Measurements from ENCODE around the gene RPTN. TPM values are rescaled to one million over a fixed set of nuclear protein-coding genes. Genes with fewer than 3 reads are reported as not detected.

RPTN gene
- total and polyA plus RNA-seq, 2 of the 4 experiments (the other 2 are of a cell fraction) = not detected

DNA sequence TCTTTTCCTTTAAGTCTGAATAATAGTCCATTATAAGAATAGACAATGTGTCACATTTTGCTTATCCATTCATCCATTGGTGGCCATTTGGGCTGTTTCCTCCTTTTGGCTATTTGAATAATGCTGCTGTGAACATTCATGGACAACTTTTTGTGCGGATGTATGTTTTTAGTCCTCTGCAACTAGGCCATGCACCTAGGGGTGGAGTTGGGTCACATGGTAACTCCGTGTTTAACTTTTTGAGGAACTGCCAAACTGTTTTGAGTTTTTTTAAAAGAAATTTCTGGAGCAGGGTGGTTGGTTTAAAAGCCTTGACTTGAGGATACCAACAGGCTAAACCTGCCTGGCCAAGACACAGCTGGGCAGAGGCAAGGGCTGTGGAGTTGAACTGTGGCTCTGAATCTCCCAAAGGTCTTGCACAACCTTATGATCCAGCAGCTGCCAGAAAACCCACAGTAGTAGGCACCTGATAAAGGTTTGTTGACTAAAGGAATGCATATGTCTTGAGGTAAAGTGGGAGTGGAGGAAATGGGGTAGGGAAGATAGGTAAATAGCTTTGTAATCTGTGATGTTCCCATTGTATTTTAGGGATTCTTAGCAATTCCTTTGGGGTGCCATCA lies 5.6 kb upstream of the RPTN start:
- Histone ChIP-seq H2BK5ac (ENCODE audit: low read depth, low read length, poor library complexity, severe bottlenecking) (no peak overlapping the region), H4K5ac (ENCODE audit: low read depth, low read length) (no peak overlapping the region), H2BK20ac (ENCODE audit: low read depth, low read length) (no peak overlapping the region), H3K4ac (ENCODE audit: low read depth, low read length) (no peak overlapping the region), H3K27me3 (ENCODE audit: control insufficient read depth, insufficient read depth, low read length) (peaks cover 8% of the 10 kb centered on the region; the same call in 1 of the 2 replicates), H3K23ac (ENCODE audit: low read depth, low read length) (no peak overlapping the region), H2AK9ac (replicated peaks; ENCODE audit: low read depth, low read length, poor library complexity) (no peak overlapping the region), H2BK15ac (ENCODE audit: low read depth, low read length) (no peak overlapping the region), H4K20me1 (ENCODE audit: insufficient read depth, low read length) (no peaks in the 10 kb centered on the region), H3K18ac (ENCODE audit: low read depth, low read length) (no peak overlapping the region), H3K79me1 (ENCODE audit: low read depth in 1 of 2, low read length in 2 of 2) (no peaks in the 10 kb centered on the region), H3K4me2 (ENCODE audit: low read depth, low read length) (no peak overlapping the region), H3K9ac (ENCODE audit: low read depth, low read length) (no peak overlapping the region), H3K27ac (ENCODE audit: insufficient read depth, low read length) (no peak overlapping the region), H2AK5ac (ENCODE audit: low read depth, low read length) (no peak overlapping the region), H3K36me3 (ENCODE audit: control insufficient read depth, insufficient read depth, low read length) (no peaks in the 10 kb centered on the region), H3K4me1 (ENCODE audit: control insufficient read depth, insufficient read depth, low read length) (no peaks in the 10 kb centered on the region; the same call in 1 of the 2 replicates), H3K9me1 (ENCODE audit: insufficient read depth, low read length) (no peaks in the 10 kb centered on the region), H4K91ac (ENCODE audit: insufficient read depth, low read depth, low read length) (no peak overlapping the region), H2BK120ac (ENCODE audit: low read depth, low read length) (no peak overlapping the region), H3K9me3 (ENCODE audit: control insufficient read depth, insufficient read depth, low read length) (no peaks in the 10 kb centered on the region), H4K8ac (ENCODE audit: low read depth in 2 of 2, low read length in 2 of 2) (no peak overlapping the region), H2AFZ (replicated peaks; ENCODE audit: low read length, poor library complexity) (no peak overlapping the region), H3K4me3 (ENCODE audit: insufficient read depth, low read depth, low read length) (no peak overlapping the region), H3K56ac (ENCODE audit: extremely low read depth, insufficient read depth, low read length) (no peak overlapping the region), H3K14ac (replicated peaks; ENCODE audit: low read depth, low read length) (no peak overlapping the region)
- dilution Hi-C loops (cut with HindIII; ENCODE audit: low sequenced_read_pairs, unreplicated experiment) = no loop called here
- ChIA-PET POLR2A (ENCODE audit: unreplicated experiment) (no interaction called here), CTCF (no interaction called here)
- TF ChIP-seq MAFK (IDR thresholded peaks at IDR 0.05; ENCODE audit: low read depth, low read length) (no peak), FOS (IDR thresholded peaks at IDR 0.05; ENCODE audit: low read depth, low read length) (no peak), MAZ (IDR thresholded peaks at IDR 0.05; ENCODE audit: borderline replicate concordance, low read depth, low read length) (no peak), POLR2A (IDR thresholded peaks at IDR 0.05; ENCODE audit: low read depth, low read length) (no peak), CTCF (conservative IDR thresholded peaks at IDR 0.05; ENCODE audit: low read depth, low read length) (no peak), RFX5 (IDR thresholded peaks at IDR 0.05; ENCODE audit: low read depth, low read length) (no peak), CEBPB (IDR thresholded peaks at IDR 0.05; ENCODE audit: low read depth, low read length) (no peak), SMC3 (IDR thresholded peaks at IDR 0.05; ENCODE audit: low read depth, low read length) (no peak), USF2 (IDR thresholded peaks at IDR 0.05; ENCODE audit: low read depth, low read length) (no peak), CHD1 (IDR thresholded peaks at IDR 0.05; ENCODE audit: low read depth, low read length) (no peak), MXI1 (IDR thresholded peaks at IDR 0.05; ENCODE audit: borderline replicate concordance, low read depth, low read length) (no peak), RAD21 (IDR thresholded peaks at IDR 0.05; ENCODE audit: low read length) (no peak)
- TF ChIP-seq, protein P1, sequence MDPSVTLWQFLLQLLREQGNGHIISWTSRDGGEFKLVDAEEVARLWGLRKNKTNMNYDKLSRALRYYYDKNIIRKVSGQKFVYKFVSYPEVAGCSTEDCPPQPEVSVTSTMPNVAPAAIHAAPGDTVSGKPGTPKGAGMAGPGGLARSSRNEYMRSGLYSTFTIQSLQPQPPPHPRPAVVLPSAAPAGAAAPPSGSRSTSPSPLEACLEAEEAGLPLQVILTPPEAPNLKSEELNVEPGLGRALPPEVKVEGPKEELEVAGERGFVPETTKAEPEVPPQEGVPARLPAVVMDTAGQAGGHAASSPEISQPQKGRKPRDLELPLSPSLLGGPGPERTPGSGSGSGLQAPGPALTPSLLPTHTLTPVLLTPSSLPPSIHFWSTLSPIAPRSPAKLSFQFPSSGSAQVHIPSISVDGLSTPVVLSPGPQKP (IDR thresholded peaks at IDR 0.05; ENCODE audit: borderline replicate concordance, low read depth, low read length) = no peak
- intact Hi-C loops (cut with micrococcal nuclease) = no loop called here
- WGBS, 2 experiments (ENCODE audit: extremely low coverage in 2 of 2, insufficient read length in 1 of 2) = 20% methylated on average over 1 of the region's 2 CpGs; no CpG with 5 or more reads in 1 of the 2 experiments
- ATAC-seq (ENCODE audit: low read depth) (no peak), DNase-seq (no peak)
- in situ Hi-C loops (cut with MboI; ENCODE audit: low sequenced_read_pairs) = no loop called here
- BruUV-seq (replicated peaks) = no TSS peak

Data from IMR-90 (cell line).